Vagina (tissue), 2 donors: Measurements from ENCODE around the gene TBXAS1.

Experiments
- CTCF ChIP-seq, 3 experiments: fragments of 450-650 bp in 2 of 3; fragments of 200-600 bp in 1 of 3; sonication (generic) in 1 of 3; IDR thresholded peaks; one replicate each; pipeline ENCODE4 v1.5.1; 2017 to 2019; ENCODE audit warnings: antibody characterized with exemption in 3 of 3, mild to moderate bottlenecking in 2 of 3, moderate library complexity in 2 of 3
- POLR2A ChIP-seq, 2 donors: fragments of 450-650 bp; IDR thresholded peaks; one replicate each; pipeline ENCODE4 v1.6.1; 2017; ENCODE audit warnings: antibody characterized with exemption in 2 of 2, mild to moderate bottlenecking in 2 of 2, moderate library complexity in 2 of 2

- TF ChIP-seq CTCF (IDR thresholded peaks at IDR 0.05), result no peak
- TF ChIP-seq POLR2A (IDR thresholded peaks at IDR 0.05), result no peak
These were observed 1.2 kb downstream of the TBXAS1 start for GRCh38 chr7:139830292-139830691.
